DMS114 treated with DMSO at 0.1 percent for 48 hours (cell line): ENCODE measurements around the gene GNS.
A peak's percentile ranks its signal among the peaks of the same experiment; 100 is the strongest.

Experiments used
- DNase-seq: peaks from one replicate; lab custom pipeline; 2025; ENCODE audit not compliant: unreplicated experiment; lab: John Stamatoyannopoulos, UW

The GNS gene

DNA sequence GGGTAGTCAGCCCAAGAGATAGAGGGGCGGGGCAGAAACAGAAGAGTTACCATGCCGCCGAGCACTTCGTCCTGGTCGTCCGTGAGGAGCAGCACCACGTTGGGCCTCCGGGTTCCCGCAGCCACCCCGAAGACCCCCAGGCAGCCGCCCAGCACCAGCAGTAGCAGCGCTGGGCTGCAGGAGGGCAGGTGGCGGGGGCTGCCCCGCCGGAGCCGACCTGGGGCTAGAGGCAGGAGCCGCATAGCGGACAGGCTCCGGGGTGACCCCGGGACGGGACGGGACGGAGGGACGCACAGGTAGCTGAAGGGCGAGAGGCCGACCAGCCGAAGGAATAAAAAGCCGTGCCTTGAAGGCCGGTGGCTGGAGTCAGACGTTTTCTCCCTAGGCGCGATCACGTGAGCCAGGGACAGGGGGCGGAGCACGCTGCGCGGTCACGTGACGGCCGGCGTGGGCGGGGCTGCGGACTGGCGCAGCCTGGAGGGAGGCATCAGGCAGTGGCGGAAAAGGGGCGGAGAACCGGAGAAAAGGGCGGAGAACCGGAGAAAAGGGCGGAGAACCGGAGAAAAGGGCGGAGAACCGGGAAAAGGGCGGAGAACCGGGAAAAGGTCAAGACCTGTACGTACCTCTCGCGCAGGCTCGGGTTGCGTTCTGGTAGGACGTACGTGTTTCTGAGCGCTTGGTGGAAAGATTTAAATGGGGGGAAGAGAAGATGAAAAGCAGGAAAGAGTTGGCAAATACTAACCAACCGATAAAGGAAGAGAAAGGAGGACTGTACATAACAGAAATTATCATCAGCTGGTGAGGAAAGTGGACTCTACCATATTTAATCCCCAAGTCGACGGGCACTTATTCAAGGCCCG lies at the start of gene GNS:
GNS (minus strand) TSS at position 372 of the 860 bp plus-strand sequence; CDS start at position 242, 130 bp downstream.
- DNase-seq = peak; percentile 89

DNA sequence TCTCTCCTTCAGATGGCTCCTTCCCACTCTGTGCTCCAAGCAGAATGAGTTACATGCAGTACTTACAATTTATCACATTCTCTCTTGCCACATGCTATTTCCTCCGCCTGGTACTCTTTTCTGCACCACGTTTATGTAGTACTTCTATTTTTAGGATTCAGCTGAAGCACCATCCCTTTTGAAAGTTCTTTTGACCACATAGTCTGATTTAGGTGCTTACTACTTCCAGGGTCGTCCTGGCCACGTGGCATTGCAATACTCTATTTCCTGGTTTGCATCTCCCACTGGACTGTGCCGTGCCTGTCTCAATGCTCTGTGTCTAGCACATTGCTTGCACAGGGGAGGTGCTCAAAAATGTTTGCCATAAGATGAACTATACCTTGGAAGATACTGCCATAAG lies 48.9 kb upstream of the GNS start:
- no peak for DNase-seq

DNA sequence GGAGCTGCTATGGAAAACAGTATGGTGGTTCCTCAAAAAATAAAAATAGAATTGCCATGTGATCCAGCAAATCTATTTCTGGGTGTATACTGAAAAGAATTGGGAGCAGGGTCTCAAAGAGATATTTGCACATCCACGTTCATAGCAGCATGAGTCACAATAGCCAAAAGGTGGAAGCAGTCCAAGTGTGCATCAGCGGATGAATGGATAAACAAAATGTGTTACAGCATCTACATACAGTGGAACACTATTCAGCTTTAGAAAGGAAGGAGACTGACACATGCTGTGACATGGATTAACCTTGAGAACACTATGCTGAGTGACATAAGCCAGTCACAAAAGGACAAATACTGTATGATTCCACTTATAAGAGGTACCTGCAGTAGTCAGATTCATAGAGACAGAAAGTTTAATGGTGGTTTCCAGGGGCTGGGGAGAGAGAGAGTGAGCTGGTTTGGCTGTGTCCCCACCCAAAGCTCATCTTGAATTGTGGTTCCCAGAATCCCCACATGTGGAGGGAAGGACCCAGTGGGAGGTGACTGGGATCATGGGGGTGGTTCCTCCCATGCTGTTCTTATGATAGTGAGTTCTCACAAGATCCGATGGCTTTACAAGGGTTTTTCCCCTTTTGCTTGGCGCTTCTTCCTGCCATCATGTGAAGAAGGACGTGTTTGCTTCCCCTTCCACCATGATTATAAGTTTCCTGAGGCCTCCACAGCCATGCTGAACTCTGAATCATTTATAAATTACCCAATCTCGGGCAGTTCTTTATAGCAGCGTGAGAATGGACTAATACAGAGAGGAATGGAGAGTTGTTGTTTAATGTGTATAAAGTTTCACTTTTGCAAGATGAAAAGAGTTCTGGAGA lies 47.6 kb upstream of the GNS start:
- no peak for DNase-seq

DNA sequence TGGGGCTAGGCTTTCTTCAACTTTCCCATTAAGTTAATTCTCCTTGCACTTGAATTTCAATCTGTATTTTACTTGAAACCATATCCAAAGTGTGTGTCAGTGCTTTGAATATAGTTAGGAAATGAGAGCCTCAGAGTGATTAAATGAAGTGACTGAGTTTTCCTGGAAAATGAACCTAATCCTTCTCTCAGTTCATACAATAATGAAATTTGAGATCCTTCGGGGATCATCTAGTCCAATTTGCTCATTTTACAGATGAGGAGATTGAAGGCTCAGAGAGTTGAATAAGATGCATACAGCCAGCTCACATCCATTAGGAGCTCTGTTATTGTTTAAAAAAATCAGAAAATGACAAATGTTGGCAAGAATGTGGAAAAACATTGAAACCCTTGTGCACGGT lies 47.0 kb upstream of the GNS start:
- DNase-seq = no peak

DNA sequence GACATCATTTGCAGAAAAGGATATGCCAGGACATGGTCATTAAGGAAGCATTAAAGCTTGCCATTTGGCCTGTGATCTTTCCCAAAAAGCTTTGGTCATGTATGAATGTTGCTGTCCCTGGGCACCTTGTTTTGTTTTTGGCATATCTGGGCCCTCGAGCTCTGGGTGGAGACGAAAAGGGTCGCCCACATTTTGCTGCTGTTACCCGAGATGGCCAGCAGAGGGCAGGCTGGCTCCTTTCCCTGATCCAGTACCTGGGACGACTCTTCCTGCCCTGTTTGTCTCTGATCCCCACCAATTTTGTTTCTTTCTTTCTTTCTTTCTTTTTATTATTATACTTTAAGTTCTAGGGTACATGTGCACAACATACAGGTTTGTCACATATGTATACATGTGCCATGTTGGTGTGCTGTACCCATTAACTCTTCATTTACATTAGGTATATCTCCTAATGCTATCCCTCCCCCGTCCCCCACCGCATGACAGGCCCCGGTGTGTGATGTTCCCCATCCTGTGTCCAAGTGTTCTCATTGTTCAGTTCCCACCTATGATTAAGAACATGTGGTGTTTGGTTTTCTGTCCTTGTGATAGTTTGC lies 43.1 kb upstream of the GNS start:
- DNase-seq = peak; percentile 32

DNA sequence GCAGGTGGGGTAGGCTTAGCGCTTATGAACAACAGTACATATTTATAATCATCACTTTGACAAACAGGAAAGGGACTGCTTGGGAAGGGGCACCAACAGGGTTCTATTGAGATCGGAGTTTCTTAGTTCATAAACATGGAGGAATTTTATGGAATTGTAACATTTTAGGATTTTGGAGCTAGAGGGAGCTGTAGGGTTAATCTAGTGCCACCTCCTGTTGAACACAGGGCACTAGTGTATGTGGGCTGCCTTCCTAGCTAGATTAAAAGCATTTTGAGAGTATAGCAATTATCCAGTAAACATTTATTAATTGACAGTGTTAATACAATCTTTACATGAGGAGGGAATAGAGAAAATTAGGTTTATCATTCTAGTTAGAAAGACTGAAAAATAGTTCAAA lies 42.2 kb upstream of the GNS start:
- DNase-seq = peak; percentile 22

DNA sequence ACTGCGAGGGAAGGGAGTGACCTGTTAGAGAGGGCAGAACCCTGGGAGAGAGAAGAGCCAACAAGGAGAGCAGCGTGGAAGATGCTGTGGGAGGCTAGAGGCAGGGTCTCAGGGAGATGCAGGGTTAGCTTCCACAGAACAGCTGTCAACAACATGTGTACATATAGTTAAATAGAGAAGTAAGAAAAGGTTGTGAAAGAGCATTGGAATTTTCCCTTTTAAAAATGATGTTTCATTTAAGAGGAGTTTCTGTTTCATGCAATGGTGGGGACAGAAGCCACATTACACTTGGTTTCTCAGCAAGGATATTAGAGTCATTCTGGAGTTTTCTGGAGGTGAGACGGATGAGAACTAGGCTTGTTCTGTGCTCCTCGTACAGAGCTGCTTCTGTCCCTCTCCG lies 41.4 kb upstream of the GNS start:
- no peak for DNase-seq

DNA sequence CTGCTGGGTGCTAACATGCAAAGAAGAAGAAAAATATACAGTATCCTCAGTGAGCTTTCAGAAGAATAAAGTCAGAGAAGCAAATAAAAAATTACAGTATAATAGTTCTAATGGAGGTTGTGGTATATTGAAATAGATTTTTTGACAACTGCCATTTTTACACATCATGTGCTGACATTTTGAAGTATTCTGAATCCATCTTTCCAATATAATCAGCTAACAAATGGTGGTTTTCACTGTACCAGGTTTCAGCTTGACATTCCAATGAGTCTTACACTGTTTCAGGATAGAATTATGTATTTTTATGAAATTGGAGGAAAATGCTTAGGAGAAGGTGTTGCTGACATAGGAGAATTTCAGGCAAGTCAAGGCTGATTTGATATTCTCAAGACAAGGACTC lies 39.0 kb upstream of the GNS start:
- DNase-seq = no peak

DNA sequence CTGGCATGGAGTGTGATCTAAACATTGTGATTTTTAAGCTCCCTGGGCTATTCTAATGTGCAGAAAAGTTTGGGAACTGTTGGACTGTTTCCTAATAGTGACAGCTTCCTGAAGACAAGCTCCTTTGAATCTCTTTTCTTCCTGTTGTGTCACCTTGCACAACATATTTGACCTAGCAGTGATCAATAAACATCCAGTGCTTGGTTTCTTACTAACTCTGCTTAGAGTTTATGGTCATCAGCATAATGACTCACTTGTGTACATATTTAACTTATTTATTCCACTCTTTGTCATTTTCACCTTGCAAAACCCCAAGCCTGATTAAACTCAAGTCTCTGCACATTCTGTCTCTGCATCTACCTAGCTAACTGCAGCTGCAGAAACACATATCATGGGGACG lies 38.0 kb upstream of the GNS start:
- no peak for DNase-seq

DNA sequence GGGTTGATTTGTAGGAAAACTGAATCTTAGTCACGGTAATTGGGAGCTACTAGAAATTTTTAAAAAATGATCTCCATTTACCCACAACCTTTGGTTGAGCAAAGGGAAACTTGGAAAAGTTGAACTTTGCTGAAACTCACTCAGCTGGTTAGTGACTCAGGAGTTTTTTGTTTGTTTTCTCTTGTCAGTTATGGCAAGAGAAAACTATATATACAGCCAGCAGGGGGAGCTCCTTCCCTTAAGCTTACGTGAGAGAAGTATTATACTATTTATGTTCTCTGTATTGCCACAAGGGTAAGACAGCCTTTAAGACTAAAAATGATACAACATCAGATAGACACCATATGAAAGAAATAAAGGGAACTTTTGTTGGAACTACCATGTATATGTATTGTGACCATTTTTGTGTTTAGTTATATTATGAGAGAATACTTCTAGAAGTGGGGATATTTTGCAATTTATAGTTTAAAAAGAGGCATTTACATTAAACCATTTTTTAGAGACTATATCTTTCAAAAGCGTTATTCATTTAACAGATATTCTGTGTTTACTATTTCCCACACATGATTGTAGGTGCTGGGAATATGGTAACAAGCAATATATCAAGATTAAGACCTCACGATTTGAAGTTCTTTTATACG lies 37.1 kb upstream of the GNS start:
- DNase-seq = peak; percentile 94

DNA sequence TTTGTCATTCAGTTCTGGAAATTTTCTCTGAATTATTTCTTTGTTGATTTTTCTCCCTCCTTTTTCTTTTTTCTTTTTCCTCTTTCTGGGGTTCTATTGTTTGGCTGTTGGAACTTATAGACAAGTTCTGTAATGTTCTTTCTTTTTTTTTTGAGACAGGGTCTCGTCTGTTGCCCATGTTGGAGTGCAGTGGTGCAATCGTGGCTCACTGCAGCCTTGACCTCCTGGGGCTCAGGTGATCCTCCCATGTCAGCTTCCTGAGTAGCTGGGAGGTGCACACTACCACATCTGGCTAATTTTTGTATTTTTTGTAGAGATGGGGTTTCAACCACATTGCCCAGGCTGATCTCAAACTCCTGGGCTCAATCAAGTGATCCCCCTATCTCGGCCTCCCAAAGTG lies 35.1 kb upstream of the GNS start:
- DNase-seq = no peak

DNA sequence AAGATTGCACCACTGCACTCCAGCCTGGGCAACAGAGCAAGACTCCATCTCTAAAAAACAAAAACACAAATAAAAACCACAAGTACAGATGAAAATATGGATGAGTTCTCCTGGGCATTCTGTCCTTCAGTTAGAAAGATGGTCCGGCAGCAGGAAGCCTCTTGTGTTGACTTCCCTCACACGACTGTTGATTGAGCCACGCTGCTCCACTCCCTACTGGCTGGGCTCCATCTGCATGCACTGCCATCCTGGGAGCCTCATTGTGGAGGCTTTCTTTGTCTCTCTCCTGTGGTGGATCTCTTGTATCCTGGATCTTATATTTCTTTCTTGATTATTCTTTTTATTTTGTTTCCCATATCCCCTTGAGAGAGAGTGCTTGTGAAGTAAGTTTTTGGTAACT lies 34.4 kb upstream of the GNS start:
- DNase-seq = no peak

DNA sequence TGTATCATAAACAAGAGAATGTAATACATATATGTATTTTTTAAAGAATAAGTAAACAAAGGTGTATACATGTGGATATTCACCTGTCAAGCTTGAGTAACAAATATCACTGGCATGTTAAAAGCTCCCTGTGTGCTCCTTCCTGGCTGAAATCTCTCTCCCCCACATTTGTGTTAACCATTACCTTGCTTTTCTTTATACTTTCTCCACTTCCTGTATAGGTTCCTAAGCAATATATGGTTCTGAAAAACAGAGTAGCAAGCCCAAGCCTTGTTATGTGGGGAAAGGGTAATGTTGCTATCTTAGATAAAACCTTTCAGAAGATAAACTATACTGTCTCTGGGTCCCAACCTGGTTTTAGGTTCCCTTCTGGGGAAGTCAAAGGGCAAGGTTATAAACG lies 32.9 kb upstream of the GNS start:
- DNase-seq = no peak

DNA sequence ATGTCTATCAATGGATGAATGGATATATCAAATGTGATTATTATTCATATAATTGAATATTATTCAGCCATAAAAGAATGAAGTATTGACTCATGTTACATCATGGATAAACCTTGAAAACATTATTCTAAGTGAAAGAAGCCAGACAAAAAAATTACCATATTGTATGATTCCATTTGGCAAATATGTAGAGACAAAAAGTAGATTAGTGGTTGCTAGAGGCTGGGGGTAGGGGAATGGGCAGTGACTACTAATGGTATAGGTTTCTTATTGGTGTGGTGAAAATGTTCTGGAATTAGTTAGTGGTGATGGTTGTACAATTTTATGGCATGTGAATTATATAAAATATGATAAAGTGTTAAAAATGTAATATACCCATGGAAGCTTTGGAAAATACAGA lies 31.8 kb upstream of the GNS start:
- DNase-seq = no peak

DNA sequence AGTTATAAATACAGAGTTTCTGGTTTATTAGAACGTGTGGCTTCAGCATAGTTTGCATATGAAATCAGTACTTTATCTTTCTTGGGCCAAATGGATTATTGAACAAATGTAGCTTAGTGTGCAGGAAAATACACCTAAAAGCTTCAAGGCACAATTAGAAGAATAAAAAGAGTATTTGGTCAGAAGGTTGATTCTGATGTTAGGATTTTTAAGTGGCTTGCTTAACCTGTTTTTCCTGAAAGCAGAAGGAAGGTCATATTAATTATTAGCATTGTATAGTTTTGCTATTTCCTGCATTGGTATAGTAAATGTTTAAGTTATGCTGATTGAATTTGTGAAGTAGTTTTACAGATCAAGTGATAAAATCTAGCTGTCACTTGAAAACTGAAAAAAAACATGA lies 31.0 kb upstream of the GNS start:
- no peak for DNase-seq

DNA sequence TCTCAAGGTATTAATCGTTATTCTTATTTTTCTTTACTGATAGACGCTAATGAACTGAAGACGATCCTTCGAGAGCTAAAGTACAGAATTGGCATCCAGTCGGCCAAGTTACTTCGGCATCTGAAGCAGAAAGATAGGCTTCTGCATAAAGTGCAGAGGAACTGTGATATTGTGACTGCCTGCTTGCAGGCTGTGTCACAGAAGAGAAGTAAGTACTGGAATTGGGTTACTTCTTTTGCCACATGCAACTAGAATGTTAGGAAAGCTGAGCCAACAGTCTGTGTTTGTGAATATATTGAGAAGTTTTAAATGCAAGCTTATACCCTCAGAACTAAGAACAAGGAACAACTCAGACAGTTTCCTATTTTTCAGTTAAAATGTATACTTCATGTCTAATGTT lies 26.6 kb upstream of the GNS start:
- DNase-seq = no peak

DNA sequence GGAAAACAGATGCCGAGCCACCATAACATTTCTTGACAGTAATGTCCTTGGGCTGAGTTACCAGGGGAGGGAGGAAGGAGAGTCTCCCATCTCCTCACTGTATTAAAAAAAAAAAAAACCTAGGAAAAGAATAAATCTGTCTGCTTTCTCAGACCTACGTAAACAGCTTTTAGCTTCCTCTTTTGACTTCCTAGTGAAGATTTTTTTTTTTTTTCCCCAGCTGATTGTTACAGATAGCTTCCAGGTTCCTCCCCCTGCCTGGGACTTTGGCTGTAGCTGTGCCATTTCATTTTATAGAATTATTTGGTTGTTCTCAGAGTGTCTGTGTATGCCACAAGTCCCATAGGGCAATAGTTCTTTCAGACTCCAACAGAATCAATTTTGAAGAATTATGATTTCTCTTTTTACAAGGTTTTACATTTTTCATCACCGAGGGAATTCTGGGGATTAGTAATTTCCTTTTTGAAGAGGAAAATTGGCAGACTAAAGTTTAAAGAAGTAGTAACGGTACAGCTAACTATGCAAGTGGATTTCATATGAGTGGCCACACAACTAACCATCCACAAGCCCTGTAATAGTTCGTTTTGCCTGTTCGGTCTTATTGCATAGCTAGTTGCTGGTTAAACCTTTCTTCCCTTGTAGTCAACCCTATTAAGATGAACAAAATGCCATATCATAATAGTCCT lies 23.1 kb upstream of the GNS start:
- no peak for DNase-seq

DNA sequence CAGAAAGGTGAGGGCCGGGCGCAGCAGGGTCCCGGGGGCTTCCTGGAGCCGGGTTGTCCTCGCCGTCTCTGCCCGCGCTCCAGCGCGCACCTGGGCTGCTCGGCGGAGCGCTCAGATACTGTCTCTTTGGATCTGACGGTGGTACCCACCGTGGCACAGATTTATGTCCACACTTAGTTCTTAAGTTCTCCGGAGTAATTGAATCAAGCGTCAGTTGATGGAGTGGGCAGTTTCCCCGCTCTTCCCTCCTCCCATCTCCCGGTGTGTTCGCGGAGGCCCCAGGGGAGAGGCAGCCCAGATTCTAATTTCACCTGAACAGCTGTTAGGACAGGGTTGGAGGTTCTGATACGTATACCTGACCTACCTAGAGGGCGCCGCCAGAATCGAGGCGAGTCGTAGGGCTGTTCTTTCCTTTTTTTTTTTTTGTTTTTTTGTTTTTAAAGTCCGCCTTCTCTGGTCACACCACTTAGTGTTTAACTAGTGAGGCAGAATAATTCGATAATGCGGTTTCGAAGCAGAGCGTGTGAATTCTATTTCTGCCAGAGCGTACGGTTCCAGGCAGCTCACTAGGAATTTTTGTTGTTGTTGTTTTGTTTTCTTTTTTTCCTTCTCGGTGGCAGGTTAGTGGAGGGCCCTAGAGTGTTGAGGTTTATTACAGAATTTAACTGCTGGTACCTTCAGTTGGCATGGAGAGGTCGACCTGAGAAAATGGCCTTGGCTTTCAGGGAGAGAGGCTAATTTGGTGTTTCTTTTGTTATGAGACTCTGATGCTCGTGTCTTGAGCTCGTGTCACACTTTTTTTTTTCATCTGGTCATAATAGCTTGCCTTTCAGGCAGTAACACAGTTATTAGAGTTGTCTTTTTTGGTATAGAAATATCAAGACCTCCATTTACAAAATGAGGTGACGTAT lies 22.3 kb upstream of the GNS start:
- DNase-seq = peak; percentile 26

DNA sequence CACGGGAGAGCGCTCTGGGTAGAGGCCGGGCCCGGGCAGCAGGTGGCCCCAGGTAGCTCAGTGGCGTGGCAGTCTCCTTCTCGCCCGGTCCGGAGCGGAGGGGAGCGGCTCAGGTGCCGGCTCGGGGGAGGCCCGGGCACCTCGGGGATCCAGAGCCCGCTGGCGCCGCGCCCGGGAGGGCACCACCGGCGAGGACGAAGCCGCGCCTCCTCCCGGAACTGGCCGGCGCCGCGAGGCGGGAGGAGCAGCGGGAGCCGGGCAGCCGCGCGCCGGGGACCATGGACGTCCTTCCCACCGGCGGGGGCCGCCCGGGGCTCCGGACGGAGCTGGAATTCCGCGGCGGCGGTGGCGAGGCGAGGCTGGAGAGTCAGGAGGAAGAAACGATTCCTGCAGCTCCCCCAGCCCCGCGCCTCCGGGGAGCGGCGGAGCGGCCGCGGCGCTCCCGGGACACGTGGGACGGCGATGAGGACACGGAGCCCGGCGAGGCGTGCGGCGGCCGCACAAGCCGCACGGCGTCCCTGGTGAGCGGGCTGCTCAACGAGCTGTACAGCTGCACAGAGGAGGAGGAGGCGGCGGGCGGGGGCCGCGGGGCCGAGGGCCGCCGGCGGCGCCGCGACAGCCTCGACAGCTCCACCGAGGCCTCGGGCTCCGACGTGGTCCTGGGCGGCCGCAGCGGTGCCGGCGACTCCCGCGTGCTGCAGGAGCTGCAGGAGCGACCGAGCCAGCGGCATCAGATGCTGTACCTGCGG lies 21.5 kb upstream of the GNS start:
- no peak for DNase-seq
